ENCODE measurements around the gene GALNT11.

GRCh38 chr7:152097330-152097729 is 71.9 kb downstream of the GALNT11 start:
- TF ChIP-seq TAF1 (conservative IDR thresholded peaks at IDR 0.05) (no peak), CTCF (IDR thresholded peaks at IDR 0.05; ENCODE audit: low read depth, low read length, missing input control) (no peak), ATF3 (IDR thresholded peaks at IDR 0.05) (no peak), GABPA (IDR thresholded peaks at IDR 0.05 in 1 of 2, conservative IDR thresholded peaks at IDR 0.05 in 1 of 2) (no peak), RXRA (IDR thresholded peaks at IDR 0.05) (no peak), REST (IDR thresholded peaks at IDR 0.05) (no peak), ZBTB33 (IDR thresholded peaks at IDR 0.05) (no peak), SP1 (IDR thresholded peaks at IDR 0.05) (no peak), JUND (IDR thresholded peaks at IDR 0.05) (no peak), RAD21 (IDR thresholded peaks at IDR 0.05) (no peak)
